RPMI8226 (cell line): ENCODE measurements around the gene ITPK1.

ENCODE experiments used
- DNase-seq: peaks from one replicate; pipeline ENCODE4 v3.0.0-alpha.2; 2015

Gene ITPK1

GRCh38 chr14:93023039-93023438 lies 92.7 kb downstream of the ITPK1 start:
- no peak for DNase-seq

- no peak for DNase-seq
These were observed 95.8 kb downstream of the ITPK1 start for GRCh38 chr14:93019970-93020369.

- no peak for DNase-seq
These were observed 96.3 kb downstream of the ITPK1 start for GRCh38 chr14:93019367-93019843.

GRCh38 chr14:93018366-93018765 lies 97.4 kb downstream of the ITPK1 start:
- no peak for DNase-seq

- DNase-seq, result no peak
These were observed 97.8 kb downstream of the ITPK1 start for GRCh38 chr14:93017898-93018297.

- no peak for DNase-seq
These were observed 98.4 kb downstream of the ITPK1 start for GRCh38 chr14:93017301-93017797.

GRCh38 chr14:93016275-93016845 lies 99.4 kb downstream of the ITPK1 start:
- DNase-seq, result no peak

GRCh38 chr14:93015505-93015904 lies 100.2 kb downstream of the ITPK1 start:
- no peak for DNase-seq

GRCh38 chr14:93015064-93015463 lies 100.7 kb downstream of the ITPK1 start:
- DNase-seq, result no peak

- no peak for DNase-seq
These were observed 101.4 kb downstream of the ITPK1 start for GRCh38 chr14:93014058-93015023.

- no peak for DNase-seq
These were observed 102.6 kb downstream of the ITPK1 start for GRCh38 chr14:93012951-93013719.

- no peak for DNase-seq
These were observed 103.2 kb downstream of the ITPK1 start for GRCh38 chr14:93012506-93012905.

- DNase-seq, result no peak
These were observed 103.9 kb downstream of the ITPK1 start for GRCh38 chr14:93011650-93012325.

GRCh38 chr14:93011141-93011529 lies 104.6 kb downstream of the ITPK1 start:
- DNase-seq, result no peak

- DNase-seq, result no peak
These were observed 105.1 kb downstream of the ITPK1 start for GRCh38 chr14:93010522-93011140.

GRCh38 chr14:93010130-93010499 lies 105.6 kb downstream of the ITPK1 start:
- DNase-seq, result no peak

- DNase-seq, result no peak
These were observed 106.1 kb downstream of the ITPK1 start for GRCh38 chr14:93009471-93010129.

GRCh38 chr14:93008381-93008780 lies 107.3 kb downstream of the ITPK1 start:
- DNase-seq, result no peak

GRCh38 chr14:93007225-93007997 lies 108.3 kb downstream of the ITPK1 start:
- peak; percentile 47 for DNase-seq

GRCh38 chr14:93006567-93007051 lies 109.1 kb downstream of the ITPK1 start:
- no peak for DNase-seq

- DNase-seq, result no peak
These were observed 109.9 kb downstream of the ITPK1 start for GRCh38 chr14:93005838-93006237.
